ENCODE results near the gene FAM177B. TPM values are rescaled to one million over a fixed set of nuclear protein-coding genes. Genes with fewer than 3 reads are reported as not detected.

FAM177B gene
- total RNA-seq, 6 donors from 2014 or later: 0.46 to 0.79 (median 0.64) TPM; not detected in 3

DNA sequence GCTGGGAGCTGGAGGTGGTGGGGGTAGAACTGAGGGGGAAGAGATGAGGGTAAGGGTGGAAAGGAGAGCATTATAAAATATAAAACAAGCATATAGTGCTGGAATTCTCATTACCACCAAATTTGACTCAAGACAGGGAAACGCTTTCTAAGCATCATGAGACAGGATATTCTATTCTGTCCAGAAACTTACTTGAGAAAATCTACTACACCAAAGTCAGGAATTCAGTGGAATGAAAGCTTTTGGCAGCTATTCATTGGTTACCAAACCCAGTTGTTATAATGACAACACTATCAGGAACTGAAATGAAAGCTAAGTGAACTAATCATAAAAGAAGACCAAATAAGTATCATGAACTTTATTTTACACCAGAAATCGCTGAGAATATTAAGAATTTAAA is 39.2 kb upstream of the FAM177B start:
- DNase-seq: no peak
- no peak overlapping the region for H3K4me3 ChIP-seq
- peaks cover 6 to 56% (median 20%) of the 10 kb centered on the region in 4 donors for H3K36me3 ChIP-seq
- no peak for ATAC-seq (ENCODE audit: low FRiP score in 2 of 2)
- no peaks in the 10 kb centered on the region for H3K4me1 ChIP-seq
- TF ChIP-seq, protein P1, sequence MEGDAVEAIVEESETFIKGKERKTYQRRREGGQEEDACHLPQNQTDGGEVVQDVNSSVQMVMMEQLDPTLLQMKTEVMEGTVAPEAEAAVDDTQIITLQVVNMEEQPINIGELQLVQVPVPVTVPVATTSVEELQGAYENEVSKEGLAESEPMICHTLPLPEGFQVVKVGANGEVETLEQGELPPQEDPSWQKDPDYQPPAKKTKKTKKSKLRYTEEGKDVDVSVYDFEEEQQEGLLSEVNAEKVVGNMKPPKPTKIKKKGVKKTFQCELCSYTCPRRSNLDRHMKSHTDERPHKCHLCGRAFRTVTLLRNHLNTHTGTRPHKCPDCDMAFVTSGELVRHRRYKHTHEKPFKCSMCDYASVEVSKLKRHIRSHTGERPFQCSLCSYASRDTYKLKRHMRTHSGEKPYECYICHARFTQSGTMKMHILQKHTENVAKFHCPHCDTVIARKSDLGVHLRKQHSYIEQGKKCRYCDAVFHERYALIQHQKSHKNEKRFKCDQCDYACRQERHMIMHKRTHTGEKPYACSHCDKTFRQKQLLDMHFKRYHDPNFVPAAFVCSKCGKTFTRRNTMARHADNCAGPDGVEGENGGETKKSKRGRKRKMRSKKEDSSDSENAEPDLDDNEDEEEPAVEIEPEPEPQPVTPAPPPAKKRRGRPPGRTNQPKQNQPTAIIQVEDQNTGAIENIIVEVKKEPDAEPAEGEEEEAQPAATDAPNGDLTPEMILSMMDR (IDR thresholded peaks at IDR 0.05): no peak
- TF ChIP-seq POLR2A (IDR thresholded peaks at IDR 0.05) (no peak), POLR2AphosphoS5 (IDR thresholded peaks at IDR 0.05) (no peak), EP300 (IDR thresholded peaks at IDR 0.05) (no peak)
- H3K9me3 ChIP-seq: no peaks in the 10 kb centered on the region
- H3K27me3 ChIP-seq: no peaks in the 10 kb centered on the region
- H3K27ac ChIP-seq: no peak overlapping the region
- 85 to 94% methylated on average over 2 of the region's 2 CpGs for WGBS, 2 donors

DNA sequence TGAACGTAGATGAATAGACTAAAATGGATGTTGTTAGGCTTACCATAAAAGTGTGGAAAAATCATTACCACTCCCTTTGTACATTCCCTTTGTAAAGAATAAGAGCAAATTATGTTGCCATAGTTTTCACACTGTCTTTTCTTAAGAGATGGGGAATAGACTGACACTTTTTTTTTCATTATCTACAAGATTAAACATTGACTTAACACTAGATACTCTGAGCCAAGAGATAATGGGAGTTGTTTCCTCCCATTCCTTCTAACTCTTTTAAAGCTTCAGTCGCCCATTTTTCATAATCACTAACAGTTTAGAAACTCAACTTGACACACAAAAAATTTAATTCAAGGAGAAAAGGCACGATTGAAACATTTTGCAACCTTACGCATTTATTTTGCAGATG is 34.8 kb upstream of the FAM177B start:
- no peaks in the 10 kb centered on the region for H3K27me3 ChIP-seq
- H3K9me3 ChIP-seq: no peaks in the 10 kb centered on the region
- H3K36me3 ChIP-seq: peaks cover 3 to 42% (median 20%) of the 10 kb centered on the region in 4 donors
- H3K4me1 ChIP-seq: no peaks in the 10 kb centered on the region
- H3K4me3 ChIP-seq: no peak overlapping the region
- no peak for DNase-seq
- TF ChIP-seq POLR2AphosphoS5 (IDR thresholded peaks at IDR 0.05) (no peak), EP300 (IDR thresholded peaks at IDR 0.05) (no peak), POLR2A (IDR thresholded peaks at IDR 0.05) (no peak)
- TF ChIP-seq, protein P1 (IDR thresholded peaks at IDR 0.05): no peak
- peak overlapping the region in 1 of 4 donors; percentile 1 for H3K27ac ChIP-seq
- 68 to 79% methylated on average over 4 of the region's 4 CpGs for WGBS, 2 donors
- ATAC-seq (ENCODE audit: low FRiP score in 2 of 2): no peak

DNA sequence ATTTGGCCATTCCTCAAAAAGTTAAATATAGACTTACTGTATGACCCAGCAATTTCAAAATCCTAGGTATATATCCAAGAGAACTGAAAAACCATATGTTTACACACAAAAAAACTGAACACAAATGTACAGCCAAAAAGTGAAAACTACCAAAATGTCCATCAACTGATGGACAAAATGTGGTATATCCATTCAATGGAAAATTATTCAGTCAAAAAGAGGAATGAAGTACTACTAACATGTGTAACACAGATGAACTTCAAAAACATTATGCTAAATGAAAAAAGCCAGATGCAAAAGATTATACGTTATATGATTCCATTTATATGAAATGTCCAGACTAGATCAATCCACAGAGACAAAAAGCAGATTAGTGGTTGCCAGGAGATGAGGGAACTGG is 32.7 kb upstream of the FAM177B start:
- no peak for TF ChIP-seq EP300 (IDR thresholded peaks at IDR 0.05)
- no peak for TF ChIP-seq POLR2AphosphoS5 (IDR thresholded peaks at IDR 0.05)
- no peak for TF ChIP-seq POLR2A (IDR thresholded peaks at IDR 0.05)
- TF ChIP-seq, protein P1 (IDR thresholded peaks at IDR 0.05): no peak
- peaks cover 4 to 8% (median 5%) of the 10 kb centered on the region in 4 donors for H3K4me1 ChIP-seq
- WGBS, 2 donors: 97 to 100% methylated on average over 1 of the region's 1 CpG
- peaks cover 3 to 36% (median 20%) of the 10 kb centered on the region in 4 donors for H3K36me3 ChIP-seq
- H3K27me3 ChIP-seq: no peaks in the 10 kb centered on the region
- no peaks in the 10 kb centered on the region for H3K9me3 ChIP-seq
- no peak overlapping the region for H3K27ac ChIP-seq
- DNase-seq (no peak), ATAC-seq (ENCODE audit: low FRiP score in 2 of 2) (no peak)
- H3K4me3 ChIP-seq: no peak overlapping the region

DNA sequence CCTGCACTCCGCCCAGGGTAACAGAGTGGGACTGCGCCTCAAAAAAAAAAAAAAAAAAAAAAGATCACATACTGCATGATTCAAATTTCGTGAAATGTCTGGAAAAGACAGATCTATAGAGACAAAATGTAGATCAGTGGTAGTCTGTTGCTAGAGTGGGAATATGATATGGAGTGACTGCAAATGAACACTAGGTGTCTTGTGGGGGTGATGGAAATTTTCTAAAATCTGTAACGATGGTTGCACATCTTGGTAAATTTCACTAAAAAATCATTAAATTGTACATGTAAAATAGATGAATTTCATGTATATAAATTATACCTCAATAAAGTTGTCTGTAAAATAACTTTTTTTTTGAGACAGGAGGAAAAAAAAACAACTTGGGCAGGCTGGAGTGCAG is 30.2 kb upstream of the FAM177B start:
- Histone ChIP-seq H3K27me3 (no peaks in the 10 kb centered on the region), H3K36me3 (peaks cover under 1 to 11% (median 6%) of the 10 kb centered on the region in 4 donors), H3K9me3 (no peaks in the 10 kb centered on the region), H3K27ac (no peak overlapping the region), H3K4me1 (peaks cover 14 to 27% (median 23%) of the 10 kb centered on the region in 4 donors), H3K4me3 (no peak overlapping the region)
- ATAC-seq (ENCODE audit: low FRiP score in 2 of 2) (no peak), DNase-seq (no peak)
- WGBS, 2 donors: 72 to 95% methylated on average over 4 of the region's 4 CpGs
- no peak for TF ChIP-seq POLR2A (IDR thresholded peaks at IDR 0.05)
- no peak for TF ChIP-seq EP300 (IDR thresholded peaks at IDR 0.05)
- TF ChIP-seq, protein P1 (IDR thresholded peaks at IDR 0.05): peak in 1 of 6 experiments; percentile 4

DNA sequence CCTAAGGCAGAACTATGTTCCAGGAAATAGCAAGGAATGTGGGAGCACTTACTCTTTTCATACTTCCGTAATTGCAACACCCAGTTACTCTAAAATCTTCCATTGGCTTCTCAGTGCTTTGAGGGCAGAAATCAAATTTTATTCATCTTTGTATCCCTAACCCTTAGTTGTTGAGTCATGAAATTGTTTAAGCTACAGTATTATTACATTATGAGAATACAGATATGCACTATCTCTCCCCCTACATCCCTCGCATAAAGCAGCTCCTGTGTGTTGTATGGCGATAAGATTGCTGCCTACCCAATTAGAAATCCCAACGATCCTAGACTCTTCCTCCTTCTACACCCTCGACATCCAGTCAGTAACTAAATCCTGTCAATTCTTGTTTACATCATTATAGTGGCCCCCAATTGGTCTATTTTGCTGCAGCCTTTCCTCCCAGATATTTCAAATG is 27.3 kb upstream of the FAM177B start:
- Histone ChIP-seq H3K9me3 (peaks cover 0 to 2% (median 0%) of the 10 kb centered on the region in 4 donors), H3K4me3 (peak overlapping the region in 1 of 4 donors; percentile 82), H3K27me3 (no peaks in the 10 kb centered on the region), H3K27ac (peak overlapping the region; percentile 38 to 99 (median 97)), H3K36me3 (no peaks in the 10 kb centered on the region), H3K4me1 (peaks cover 16 to 38% (median 29%) of the 10 kb centered on the region in 4 donors)
- ATAC-seq (ENCODE audit: low FRiP score in 2 of 2) (no peak), DNase-seq (no peak)
- TF ChIP-seq EP300 (IDR thresholded peaks at IDR 0.05) (peak in 1 of 4 donors; percentile 83), POLR2A (IDR thresholded peaks at IDR 0.05) (no peak)
- 53 to 66% methylated on average over 5 of the region's 5 CpGs for WGBS, 2 donors

Measured in upper lobe of left lung (tissue), 6 donors.